GM18498 (cell line): ENCODE data around the gene KCNG2.

ENCODE experiments used
- ATAC-seq: cut with Tn5 transposase; IDR thresholded peaks from one replicate; pipeline ENCODE4 v1.9.1; 2021; ENCODE audit warnings: mild to moderate bottlenecking, moderate library complexity; ENCODE audit not compliant: unreplicated experiment

Gene KCNG2

GRCh38 chr18:79903787-79904356 lies 106.1 kb downstream of the KCNG2 start:
- ATAC-seq = no peak

GRCh38 chr18:79904357-79905147 lies 106.8 kb downstream of the KCNG2 start:
- ATAC-seq = no peak

DNA sequence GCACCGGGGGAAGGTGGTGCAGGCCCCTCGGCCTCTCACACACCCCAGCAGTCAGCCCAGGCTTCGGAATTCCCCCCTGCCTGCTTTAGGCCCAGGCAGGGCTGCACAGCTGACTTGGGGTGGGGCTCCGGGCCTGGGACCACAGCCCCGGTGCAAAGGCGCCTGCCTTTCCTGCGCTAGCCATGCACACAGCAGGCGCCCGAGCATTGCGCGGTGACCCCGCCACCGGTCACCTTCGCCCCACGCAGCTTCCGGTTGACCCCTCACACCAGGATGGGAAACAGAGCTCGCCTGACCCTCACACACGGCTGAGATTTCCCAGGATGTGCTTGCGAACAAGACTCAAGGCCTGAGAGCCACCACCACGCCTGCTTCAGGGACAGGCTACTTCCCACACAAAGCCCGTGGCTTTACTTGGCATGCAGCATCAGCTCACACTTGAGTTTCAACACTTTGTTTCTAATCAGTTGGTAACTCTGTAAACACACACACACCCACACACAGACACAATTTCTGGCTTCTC lies 107.7 kb downstream of the KCNG2 start:
- no peak for ATAC-seq

- no peak for ATAC-seq
Measured at GRCh38 chr18:79905993-79906392, 108.3 kb downstream of the KCNG2 start.

- no peak for ATAC-seq
Measured at GRCh38 chr18:79906706-79907105, 109.0 kb downstream of the KCNG2 start.

DNA sequence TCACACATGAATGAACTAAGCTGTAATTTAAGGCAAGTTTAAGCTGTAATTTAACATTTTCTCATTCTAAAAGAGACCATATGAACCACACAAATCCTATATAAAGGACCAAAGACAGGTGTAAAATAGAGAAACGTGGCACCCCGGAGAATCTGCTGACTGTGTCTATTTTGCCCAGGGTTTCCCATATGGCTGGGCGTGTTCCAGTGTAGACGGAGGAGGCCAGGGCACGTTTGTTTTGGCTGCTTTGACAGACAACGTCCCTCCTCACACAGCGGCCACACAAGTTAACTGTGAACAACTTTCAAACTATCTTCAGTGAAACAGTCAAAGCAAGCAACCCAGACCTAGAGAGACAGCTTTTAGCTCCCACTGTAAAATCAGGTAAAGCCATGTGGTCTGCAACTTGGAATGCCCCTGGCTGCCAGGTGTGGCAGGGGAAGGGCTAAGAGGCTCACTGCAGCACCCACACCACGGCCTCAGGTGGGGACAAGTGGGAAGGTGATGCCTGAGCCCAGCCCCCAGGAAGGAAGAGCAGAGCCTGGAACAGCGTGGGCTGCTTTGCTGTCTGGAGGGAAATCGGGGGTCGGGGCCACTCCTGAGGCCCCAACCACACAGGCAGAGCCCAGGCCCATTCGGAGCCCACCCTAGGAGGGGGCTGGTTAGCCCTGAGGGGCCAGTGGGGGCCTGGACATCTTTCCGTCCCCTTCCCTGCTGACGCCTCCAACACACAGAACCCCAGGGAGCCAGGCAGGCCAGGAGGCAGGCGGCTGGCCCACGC lies 113.0 kb downstream of the KCNG2 start:
- ATAC-seq = no peak

GRCh38 chr18:79911344-79912270 lies 113.9 kb downstream of the KCNG2 start:
- no peak for ATAC-seq

DNA sequence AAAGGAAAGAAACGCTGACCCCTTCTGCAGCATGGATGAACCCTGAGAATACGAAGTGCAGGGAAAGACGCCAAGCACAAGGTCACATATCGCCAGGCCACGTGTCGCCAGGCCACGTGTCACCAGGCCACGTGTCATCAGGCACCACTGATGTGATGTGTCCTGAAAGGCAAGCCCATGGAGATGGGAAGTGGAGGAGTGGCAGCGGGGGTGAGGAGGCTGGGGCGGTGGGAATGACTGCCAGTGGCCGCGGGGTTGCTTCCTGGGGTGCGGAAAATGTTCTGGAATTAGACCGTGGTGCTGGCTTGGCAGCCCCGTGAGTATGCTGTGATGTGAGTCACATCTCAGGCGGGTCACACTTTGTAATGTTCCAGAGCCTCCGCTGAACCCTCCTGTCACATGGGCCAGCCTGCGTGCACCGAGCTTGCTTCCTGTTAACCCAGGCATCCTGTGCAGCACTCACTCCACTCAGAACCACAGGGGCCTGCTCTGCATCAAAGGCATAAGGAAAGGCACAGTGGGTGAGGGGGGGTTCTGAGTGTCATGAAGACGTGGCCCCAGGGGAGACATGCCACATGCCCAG lies 114.8 kb downstream of the KCNG2 start:
- no peak for ATAC-seq

GRCh38 chr18:79912994-79913831 lies 115.5 kb downstream of the KCNG2 start:
- ATAC-seq = no peak

- no peak for ATAC-seq
Measured at GRCh38 chr18:79914614-79915160, 116.9 kb downstream of the KCNG2 start.

GRCh38 chr18:79915161-79916127 lies 117.7 kb downstream of the KCNG2 start:
- ATAC-seq = no peak

DNA sequence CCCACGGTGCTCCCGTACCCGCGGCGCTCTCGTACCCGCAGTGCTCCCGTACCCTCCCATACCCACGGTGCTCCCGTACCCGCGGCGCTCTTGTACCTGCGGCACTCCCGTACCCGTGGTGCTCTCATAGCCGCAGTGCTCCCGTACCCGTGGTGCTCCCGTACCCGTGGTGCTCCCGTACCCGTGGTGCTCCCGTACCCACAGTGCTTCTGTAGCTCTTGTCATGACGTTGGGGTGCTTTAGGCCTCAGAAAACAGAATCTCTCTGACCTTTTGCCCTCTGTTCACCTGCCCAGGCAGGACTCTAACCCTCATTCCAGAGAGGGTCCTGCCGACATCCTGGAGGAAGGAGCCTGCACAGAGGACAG lies 118.4 kb downstream of the KCNG2 start:
- ATAC-seq = no peak

GRCh38 chr18:79916546-79917168 lies 118.9 kb downstream of the KCNG2 start:
- ATAC-seq = no peak

DNA sequence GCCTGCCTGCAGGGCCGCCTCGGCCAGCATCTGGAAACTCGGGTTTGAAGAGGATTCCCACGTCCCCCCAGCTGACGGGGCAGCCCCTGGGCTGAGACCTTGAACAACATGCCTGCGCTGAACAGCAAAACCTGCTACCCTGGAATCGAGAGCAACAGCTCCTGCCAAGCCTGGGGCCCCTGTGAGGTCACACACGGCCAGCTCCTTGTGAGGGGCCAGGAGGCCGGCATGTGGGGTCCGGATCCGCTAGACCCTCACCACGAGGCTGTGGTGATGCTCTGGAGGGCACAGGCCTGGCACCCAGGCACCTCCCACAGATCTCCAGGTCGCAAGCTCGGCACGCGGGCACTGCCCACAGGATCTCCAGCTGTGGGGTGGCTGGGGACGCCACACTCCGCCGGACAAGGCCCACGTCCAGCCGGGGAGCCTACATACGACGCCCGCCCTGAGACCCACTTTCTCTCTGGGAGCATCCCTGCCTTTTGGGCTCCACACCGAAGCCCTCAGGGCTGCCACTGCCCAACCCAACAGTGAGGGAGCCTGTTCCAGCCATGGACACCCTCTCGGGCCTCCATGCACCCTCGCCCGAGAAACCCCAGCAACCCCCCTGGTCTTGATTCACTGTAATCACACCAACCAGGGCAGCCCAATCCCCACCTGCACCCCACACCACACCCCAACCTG lies 119.6 kb downstream of the KCNG2 start:
- ATAC-seq = no peak

GRCh38 chr18:79917853-79918614 lies 120.3 kb downstream of the KCNG2 start:
- no peak for ATAC-seq

DNA sequence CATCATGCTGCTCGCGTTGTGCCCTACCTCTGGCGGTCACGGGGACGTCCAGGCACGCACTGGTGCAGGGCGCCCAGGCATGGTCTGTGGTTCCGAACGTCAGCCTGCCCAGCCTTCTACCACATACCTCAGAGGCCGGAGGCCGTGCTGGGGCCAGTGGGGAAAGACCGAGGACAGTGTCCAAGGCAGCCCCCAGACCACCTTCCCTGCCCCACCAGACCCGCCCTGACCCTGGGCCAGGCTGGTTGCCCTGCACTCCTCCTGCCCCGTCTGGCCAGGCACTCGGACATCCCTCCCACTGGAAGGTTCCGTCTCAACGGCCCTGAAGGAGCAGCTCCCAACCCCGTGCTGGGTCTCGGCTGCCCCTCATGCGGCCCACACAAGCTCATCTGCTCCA lies 120.9 kb downstream of the KCNG2 start:
- no peak for ATAC-seq
